CD8-positive, alpha-beta memory T cell (primary cell): Measurements from ENCODE around the gene TMEM120A. TPM values are rescaled to one million over a fixed set of nuclear protein-coding genes. Genes with fewer than 3 reads are reported as not detected.

Experiments used
- CTCF ChIA-PET: fragments of 350-600 bp; sonication (Branson Sonifier 250); formaldehyde crosslinking; loops from one replicate; lab custom pipeline; 2021; ENCODE audit warnings: antibody characterized with exemption; lab: Charles Lee
- POLR2A ChIA-PET: fragments of 350-600 bp; sonication (Branson Sonifier 250); formaldehyde crosslinking; loops from one replicate; lab custom pipeline; 2021; ENCODE audit warnings: antibody characterized with exemption; lab: Charles Lee
- DNase-seq, 5 donors: peaks; one replicate each; pipeline versions ENCODE4 v3.0.0 to v3.0.0-alpha.2; 2020 to 2022; ENCODE audit warnings: mixed read lengths in 1 of 5
- H3K27ac ChIP-seq: one replicate; pipeline ENCODE4 v1.7.0; 2013; ENCODE audit warnings: low read depth, mild to moderate bottlenecking, low read length, moderate library complexity
- H3K27me3 ChIP-seq: 2 replicates; pipeline ENCODE4 v1.7.0; 2013; ENCODE audit warnings: low read length, mild to moderate bottlenecking; ENCODE audit not compliant: insufficient read depth, poor library complexity, severe bottlenecking
- H3K36me3 ChIP-seq: 2 replicates; pipeline ENCODE4 v1.7.0; 2013; ENCODE audit warnings: mild to moderate bottlenecking, low read length, moderate library complexity; ENCODE audit not compliant: insufficient read depth
- H3K4me1 ChIP-seq: 2 replicates; pipeline ENCODE4 v1.7.0; 2013; ENCODE audit warnings: mild to moderate bottlenecking, low read length, moderate library complexity; ENCODE audit not compliant: insufficient read depth
- H3K4me3 ChIP-seq: 2 replicates; pipeline ENCODE4 v1.7.0; 2013; ENCODE audit warnings: mild to moderate bottlenecking, low read length
- H3K9me3 ChIP-seq: 2 replicates; pipeline ENCODE4 v1.7.0; 2013; ENCODE audit warnings: mild to moderate bottlenecking, low read length
- H3K27ac Mint-ChIP-seq, 8 donors: one replicate each; pipeline ENCODE4 v1.8.0; 2020 to 2021; ENCODE audit warnings: mixed read lengths in 8 of 8, mild to moderate bottlenecking in 6 of 8, inconsistent platforms in 3 of 8, moderate library complexity in 3 of 8
- H3K27me3 Mint-ChIP-seq, 2 donors: one replicate each; pipeline ENCODE4 v1.8.0; 2020 to 2021; ENCODE audit warnings: mixed read lengths in 2 of 2, mild to moderate bottlenecking in 1 of 2, moderate library complexity in 1 of 2
- H3K36me3 Mint-ChIP-seq, 3 donors: one replicate each; pipeline ENCODE4 v1.8.0; 2020 to 2021; ENCODE audit warnings: mixed read lengths in 3 of 3, inconsistent platforms in 1 of 3, mild to moderate bottlenecking in 1 of 3
- H3K4me1 Mint-ChIP-seq, 3 donors: one replicate each; pipeline ENCODE4 v1.8.0; 2020 to 2021; ENCODE audit warnings: mixed read lengths in 3 of 3, inconsistent platforms in 1 of 3, mild to moderate bottlenecking in 1 of 3
- H3K4me3 Mint-ChIP-seq, 7 donors: one replicate each; pipeline ENCODE4 v1.8.0; 2020 to 2021; ENCODE audit warnings: mixed read lengths in 7 of 7, mild to moderate bottlenecking in 6 of 7, moderate library complexity in 4 of 7, inconsistent platforms in 2 of 7
- H3K9me3 Mint-ChIP-seq, 5 donors: one replicate each; pipeline ENCODE4 v1.8.0; 2020 to 2022; ENCODE audit warnings: mixed read lengths in 5 of 5, mild to moderate bottlenecking in 3 of 5, moderate library complexity in 2 of 5, inconsistent platforms in 1 of 5
- polyA plus RNA-seq: library from polyadenylated mRNA; unstranded; fragments of 300-500 nt; fragmentation: Illumina TruSeq; gene quantifications from one replicate; pipeline ENCODE4 v1.2.3, GENCODE V29; 2021
- total RNA-seq, 2 experiments: library from RNA; stranded (reverse); gene quantifications; one replicate each; pipeline ENCODE4 v1.2.3, GENCODE V29; 2021

TMEM120A gene
- total and polyA plus RNA-seq, 3 experiments from 2014 or later: 30.0 to 41.5 (median 30.6) TPM

- DNase-seq: no peak
- H3K27ac ChIP-seq: no peak overlapping the region
- H3K4me1 Mint-ChIP-seq: peaks cover 3 to 15% (median 12%) of the 10 kb centered on the region in 3 donors
- no peaks in the 10 kb centered on the region for H3K9me3 ChIP-seq
- no peak overlapping the region for H3K4me3 Mint-ChIP-seq
- no peaks in the 10 kb centered on the region for H3K27me3 Mint-ChIP-seq
- CTCF ChIA-PET: interaction anchor here (1.0 kb wide), 1 partner anchor 9 kb away, joined by 3 read pairs; the partner anchor contains the start of gene TMEM120A
- H3K36me3 Mint-ChIP-seq: peaks cover 9 to 37% (median 14%) of the 10 kb centered on the region in 3 donors
- H3K27ac Mint-ChIP-seq: no peak overlapping the region
- H3K9me3 Mint-ChIP-seq: no peaks in the 10 kb centered on the region
- no peaks in the 10 kb centered on the region for H3K27me3 ChIP-seq
- H3K4me3 ChIP-seq: no peak overlapping the region
- POLR2A ChIA-PET: no interaction called here
- peaks cover 3% of the 10 kb centered on the region for H3K4me1 ChIP-seq
- H3K36me3 ChIP-seq: no peaks in the 10 kb centered on the region
These were observed 9.0 kb upstream of the TMEM120A start for GRCh38 chr7:76003351-76003750.

DNA sequence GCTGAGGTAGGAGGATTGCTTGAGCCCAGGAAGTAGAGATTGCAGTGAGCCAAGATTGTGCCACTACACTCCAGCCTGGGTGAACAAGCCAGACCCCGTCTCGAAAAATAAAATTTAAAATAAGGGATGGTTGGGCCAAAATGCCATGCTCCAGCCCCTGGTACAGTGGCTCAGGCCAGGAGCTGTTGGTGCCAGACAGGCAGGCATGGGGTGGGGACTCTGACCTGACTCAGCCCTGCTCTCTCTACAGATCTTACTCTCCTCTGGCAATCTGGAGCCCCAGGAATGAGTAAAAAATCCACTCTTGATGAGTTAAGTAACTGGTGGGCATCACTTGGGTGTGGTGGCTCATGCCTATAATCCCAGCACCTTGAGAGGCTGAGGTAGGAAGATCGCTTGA, 8.4 kb upstream of the TMEM120A start:
- H3K9me3 Mint-ChIP-seq: no peaks in the 10 kb centered on the region
- POLR2A ChIA-PET: no interaction called here
- Histone ChIP-seq H3K4me3 (no peak overlapping the region), H3K27me3 (no peaks in the 10 kb centered on the region), H3K9me3 (no peaks in the 10 kb centered on the region), H3K4me1 (no peaks in the 10 kb centered on the region), H3K27ac (no peak overlapping the region), H3K36me3 (no peaks in the 10 kb centered on the region)
- DNase-seq: no peak
- H3K4me1 Mint-ChIP-seq: peaks cover 0 to 10% (median 8%) of the 10 kb centered on the region in 3 donors
- peaks cover 9 to 37% (median 14%) of the 10 kb centered on the region in 3 donors for H3K36me3 Mint-ChIP-seq
- CTCF ChIA-PET: interaction anchor here (1.3 kb wide), 1 partner anchor 17 kb away, joined by 4 read pairs; no protein-coding TSS in a partner anchor
- no peaks in the 10 kb centered on the region for H3K27me3 Mint-ChIP-seq
- H3K4me3 Mint-ChIP-seq: no peak overlapping the region
- H3K27ac Mint-ChIP-seq: peak overlapping the region in 1 of 8 donors; percentile 82

DNA sequence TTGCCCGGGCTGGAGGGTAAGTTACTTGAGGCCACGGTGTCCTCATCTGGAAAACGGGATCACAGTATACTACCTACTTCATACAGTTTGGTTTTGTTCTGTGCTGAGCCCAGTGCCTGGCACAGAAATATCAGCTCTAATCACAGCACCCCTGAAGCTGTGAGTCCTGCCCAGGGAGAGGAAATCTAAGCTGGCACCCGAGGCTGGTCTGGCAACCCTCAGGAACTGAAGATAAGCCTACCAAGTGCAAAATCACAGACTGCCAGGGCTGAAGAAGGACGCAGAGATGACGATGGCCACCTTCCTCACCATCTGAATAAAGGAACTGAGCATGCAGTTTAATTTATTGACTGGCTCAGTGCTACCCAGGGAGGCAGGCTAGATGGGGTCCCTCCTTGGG, 7.7 kb upstream of the TMEM120A start:
- Mint-ChIP-seq H3K36me3 (peaks cover 9 to 39% (median 14%) of the 10 kb centered on the region in 3 donors), H3K4me3 (no peak overlapping the region), H3K9me3 (no peaks in the 10 kb centered on the region), H3K27ac (no peak overlapping the region), H3K4me1 (peaks cover 6 to 17% (median 10%) of the 10 kb centered on the region in 3 donors), H3K27me3 (no peaks in the 10 kb centered on the region)
- Histone ChIP-seq H3K36me3 (no peaks in the 10 kb centered on the region), H3K27ac (no peak overlapping the region), H3K9me3 (no peaks in the 10 kb centered on the region), H3K27me3 (no peaks in the 10 kb centered on the region), H3K4me3 (no peak overlapping the region), H3K4me1 (no peaks in the 10 kb centered on the region)
- DNase-seq: no peak
- ChIA-PET POLR2A (no interaction called here), CTCF (interaction anchor here (1.3 kb wide), 1 partner anchor 18 kb away, joined by 4 read pairs; no protein-coding TSS in a partner anchor)

DNA sequence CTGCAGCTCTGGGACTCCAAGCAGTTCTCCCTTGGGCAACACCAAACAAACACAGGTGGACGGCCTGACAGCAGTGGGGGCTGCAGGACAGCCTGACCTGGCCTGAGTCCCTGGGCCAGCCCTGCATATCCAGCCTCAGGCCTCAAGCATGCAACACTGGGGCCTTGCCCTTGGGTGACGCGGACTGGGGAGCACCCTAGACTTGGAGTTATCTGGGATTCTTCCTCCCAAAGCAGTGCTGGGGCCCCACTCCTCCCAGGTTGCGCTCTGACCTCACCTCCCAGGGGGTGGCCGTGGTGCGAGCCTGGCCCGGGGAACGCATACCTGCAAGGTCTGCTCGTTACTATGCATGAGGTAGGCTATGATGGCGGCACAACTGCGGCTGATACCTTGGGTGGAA, 6.2 kb upstream of the TMEM120A start:
- POLR2A ChIA-PET: no interaction called here
- no peak for DNase-seq
- Mint-ChIP-seq H3K27me3 (no peaks in the 10 kb centered on the region), H3K4me3 (no peak overlapping the region), H3K9me3 (no peaks in the 10 kb centered on the region), H3K36me3 (peaks cover 10 to 45% (median 14%) of the 10 kb centered on the region in 3 donors), H3K27ac (no peak overlapping the region), H3K4me1 (peaks cover 12 to 23% (median 16%) of the 10 kb centered on the region in 3 donors)
- no peaks in the 10 kb centered on the region for H3K9me3 ChIP-seq
- CTCF ChIA-PET: no interaction called here
- no peak overlapping the region for H3K4me3 ChIP-seq
- no peaks in the 10 kb centered on the region for H3K4me1 ChIP-seq
- no peak overlapping the region for H3K27ac ChIP-seq
- no peaks in the 10 kb centered on the region for H3K27me3 ChIP-seq
- H3K36me3 ChIP-seq: no peaks in the 10 kb centered on the region

DNA sequence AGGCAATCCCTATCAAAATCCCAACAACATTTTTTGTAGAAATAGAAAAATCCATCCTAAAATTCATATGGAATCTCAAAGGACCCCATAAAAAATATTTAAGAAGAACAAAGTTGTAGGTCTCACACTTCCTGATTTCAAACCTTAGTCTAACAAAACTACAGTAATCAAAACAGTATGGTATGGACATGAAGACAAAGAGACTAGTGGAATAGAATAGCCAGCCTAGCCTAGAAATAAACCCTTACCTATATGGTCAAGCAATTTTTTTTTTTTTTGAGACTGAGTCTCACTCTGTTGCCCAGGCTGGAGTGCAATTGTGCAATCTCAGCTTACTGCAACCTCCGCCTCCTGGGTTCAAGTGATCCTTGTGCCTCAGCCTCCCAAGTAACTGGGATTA, 3.6 kb upstream of the TMEM120A start:
- Mint-ChIP-seq H3K9me3 (no peaks in the 10 kb centered on the region), H3K36me3 (peaks cover 2 to 32% (median 6%) of the 10 kb centered on the region in 3 donors), H3K4me1 (peaks cover 16 to 29% (median 23%) of the 10 kb centered on the region in 3 donors), H3K27me3 (no peaks in the 10 kb centered on the region), H3K27ac (no peak overlapping the region), H3K4me3 (no peak overlapping the region)
- no peak for DNase-seq
- Histone ChIP-seq H3K4me1 (peaks cover 11% of the 10 kb centered on the region), H3K9me3 (no peaks in the 10 kb centered on the region), H3K36me3 (no peaks in the 10 kb centered on the region), H3K27me3 (no peaks in the 10 kb centered on the region), H3K4me3 (no peak overlapping the region), H3K27ac (no peak overlapping the region)
- ChIA-PET CTCF (interaction anchor here (1.9 kb wide), 1 partner anchor 22 kb away, joined by 5 read pairs; no protein-coding TSS in a partner anchor), POLR2A (no interaction called here)

DNA sequence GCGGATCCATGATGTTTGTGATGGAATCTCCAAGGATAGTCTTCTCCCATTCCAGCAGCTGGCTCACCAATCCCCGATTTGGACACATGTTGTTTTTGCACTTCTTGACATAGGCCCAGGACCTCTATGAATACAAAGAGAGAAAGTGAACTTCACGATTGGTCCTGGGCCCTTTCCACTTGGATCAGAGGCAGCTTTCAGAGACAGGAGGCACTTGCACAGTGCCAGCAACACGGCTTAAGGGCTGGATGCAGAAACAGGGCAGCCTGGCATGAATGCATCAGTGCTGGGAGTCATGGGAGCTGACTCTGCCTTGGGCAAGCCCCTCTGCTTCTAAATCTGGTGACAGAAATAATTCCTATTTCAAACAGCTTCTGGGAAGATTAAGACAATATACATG, 2.1 kb upstream of the TMEM120A start:
- Histone ChIP-seq H3K9me3 (no peaks in the 10 kb centered on the region), H3K27ac (no peak overlapping the region), H3K4me3 (no peak overlapping the region), H3K27me3 (no peaks in the 10 kb centered on the region), H3K36me3 (no peaks in the 10 kb centered on the region), H3K4me1 (peaks cover 12% of the 10 kb centered on the region)
- ChIA-PET POLR2A (no interaction called here), CTCF (interaction anchor here (1.9 kb wide), 1 partner anchor 24 kb away, joined by 5 read pairs; no protein-coding TSS in a partner anchor)
- no peaks in the 10 kb centered on the region for H3K27me3 Mint-ChIP-seq
- no peak overlapping the region for H3K27ac Mint-ChIP-seq
- peak overlapping the region in 4 of 7 donors; percentile 29 to 63 (median 35) for H3K4me3 Mint-ChIP-seq
- DNase-seq: no peak
- H3K36me3 Mint-ChIP-seq: peaks cover 0 to 22% (median 4%) of the 10 kb centered on the region in 3 donors
- H3K9me3 Mint-ChIP-seq: no peaks in the 10 kb centered on the region
- peaks cover 18 to 32% (median 23%) of the 10 kb centered on the region in 3 donors for H3K4me1 Mint-ChIP-seq

- Histone ChIP-seq H3K9me3 (no peaks in the 10 kb centered on the region), H3K27ac (no peak overlapping the region), H3K27me3 (no peaks in the 10 kb centered on the region), H3K36me3 (no peaks in the 10 kb centered on the region), H3K4me3 (no peak overlapping the region), H3K4me1 (peaks cover 12% of the 10 kb centered on the region)
- Mint-ChIP-seq H3K36me3 (peaks cover 0 to 19% (median 4%) of the 10 kb centered on the region in 3 donors), H3K4me1 (peaks cover 18 to 34% (median 23%) of the 10 kb centered on the region in 3 donors), H3K4me3 (peak overlapping the region in 6 of 7 donors; percentile 5 to 40 (median 37)), H3K27ac (peak overlapping the region in 2 of 8 donors; percentile 3 to 70), H3K27me3 (no peaks in the 10 kb centered on the region), H3K9me3 (no peaks in the 10 kb centered on the region)
- POLR2A ChIA-PET: no interaction called here
- CTCF ChIA-PET: interaction anchor here (1.9 kb wide), 1 partner anchor 24 kb away, joined by 5 read pairs; no protein-coding TSS in a partner anchor
- DNase-seq: no peak
These were observed 1.6 kb upstream of the TMEM120A start for GRCh38 chr7:75995996-75996395.

GRCh38 chr7:75995052-75995471, 667 bp upstream of the TMEM120A start:
- H3K4me1 Mint-ChIP-seq: peaks cover 22 to 41% (median 23%) of the 10 kb centered on the region in 3 donors
- H3K4me3 Mint-ChIP-seq: peak overlapping the region; percentile 56 to 84 (median 74)
- Histone ChIP-seq H3K36me3 (no peaks in the 10 kb centered on the region), H3K9me3 (no peaks in the 10 kb centered on the region), H3K27ac (no peak overlapping the region), H3K27me3 (no peaks in the 10 kb centered on the region), H3K4me1 (peaks cover 12% of the 10 kb centered on the region), H3K4me3 (peak overlapping the region; percentile 77)
- DNase-seq: no peak
- H3K36me3 Mint-ChIP-seq: peaks cover 0 to 16% (median 4%) of the 10 kb centered on the region in 3 donors
- ChIA-PET POLR2A (interaction anchor here (1.1 to 1.7 kb wide), 2 partner anchors 79 to 261 kb away, joined by 3 read pairs; no protein-coding TSS in a partner anchor), CTCF (interaction anchor here (1.2 kb wide), 1 partner anchor 9 kb away, joined by 3 read pairs; no protein-coding TSS in a partner anchor)
- H3K27me3 Mint-ChIP-seq: no peaks in the 10 kb centered on the region
- H3K27ac Mint-ChIP-seq: peak overlapping the region in 2 of 8 donors; percentile 70 to 79
- H3K9me3 Mint-ChIP-seq: no peaks in the 10 kb centered on the region
